EL (cell line): ENCODE results near the gene KATNBL1.

Source experiments
- DNase-seq: peaks from one replicate; pipeline ENCODE4 v3.0.0-alpha.2; 2016

The KATNBL1 gene

DNA sequence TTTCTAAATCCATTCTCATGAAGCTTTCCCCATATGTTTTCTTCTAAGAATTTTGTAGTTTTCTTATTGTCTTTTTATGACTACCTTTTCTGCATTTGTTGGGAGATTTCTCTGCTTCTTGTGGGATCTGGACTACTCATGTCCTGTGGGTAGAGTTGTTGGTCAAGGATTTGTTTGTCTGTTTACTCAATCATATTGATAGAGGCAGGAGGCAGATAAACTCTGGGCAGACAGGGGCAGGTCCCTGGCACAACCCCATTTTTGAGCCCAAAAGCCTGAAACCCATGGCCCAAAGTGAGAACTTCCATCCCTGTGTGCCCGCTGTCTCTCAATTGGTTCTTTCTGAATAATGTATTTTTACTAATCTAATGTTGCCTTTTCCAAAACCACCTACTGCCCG, 95.7 kb downstream of the KATNBL1 start:
- DNase-seq = no peak

DNA sequence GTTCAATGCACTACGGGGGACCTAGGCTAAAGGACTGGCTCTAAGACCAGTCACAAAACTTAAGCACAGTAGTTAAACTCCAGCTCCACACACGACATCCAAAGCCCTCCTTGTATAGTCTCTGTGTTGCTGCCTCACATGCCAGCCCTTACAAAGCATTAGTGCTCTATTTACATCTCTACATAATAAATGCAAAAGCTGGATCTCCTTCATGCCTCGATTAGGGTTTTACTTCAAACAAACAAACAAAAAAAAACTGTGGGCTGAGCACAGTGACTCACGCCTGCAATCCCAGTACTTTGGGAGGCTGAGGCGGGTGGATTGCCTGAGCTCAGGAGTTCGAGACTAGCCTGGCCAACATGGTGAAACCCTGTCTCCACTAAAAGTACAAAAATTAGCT, 98.4 kb downstream of the KATNBL1 start:
- no peak for DNase-seq

DNA sequence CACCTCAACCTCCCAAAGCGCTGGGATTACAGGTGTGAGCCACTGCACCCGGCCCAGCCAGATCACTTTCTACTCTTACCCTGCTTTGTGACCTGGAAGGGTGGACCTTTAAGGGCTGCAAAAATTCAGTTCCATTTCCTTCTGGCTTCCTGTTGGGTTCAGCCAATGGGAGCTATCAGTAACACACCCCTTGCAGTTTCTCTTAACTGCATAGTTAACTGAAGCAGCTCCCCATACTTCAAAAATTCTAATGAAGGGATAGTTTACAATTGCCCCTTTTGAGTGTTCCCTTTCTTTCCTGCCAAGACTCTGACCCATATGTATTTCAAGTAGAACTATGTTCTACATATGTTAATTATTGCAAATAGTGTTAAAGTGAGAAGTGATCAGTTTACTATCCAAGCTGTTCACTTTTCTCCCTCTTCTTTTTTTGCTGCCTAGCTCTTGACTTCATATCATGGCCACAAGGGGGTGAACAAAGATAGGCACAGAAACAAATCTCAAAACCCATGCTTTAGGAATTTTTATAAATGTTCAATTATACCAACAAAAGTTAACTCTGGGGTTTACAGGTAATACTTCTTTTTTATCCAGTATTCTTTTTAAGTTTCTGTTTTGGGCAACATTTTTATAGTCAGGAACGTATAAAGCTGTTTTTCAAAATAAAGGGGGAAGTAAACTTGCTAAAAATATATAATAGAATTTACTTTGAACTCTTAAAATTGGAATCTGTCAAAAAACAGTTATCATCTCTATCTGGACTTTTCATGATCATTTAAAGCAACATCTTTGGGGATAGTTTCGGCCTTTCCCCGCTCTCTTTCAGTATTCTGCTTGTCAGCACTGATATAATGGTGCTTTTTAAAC, 99.9 kb downstream of the KATNBL1 start:
- peak; percentile 50 for DNase-seq

DNA sequence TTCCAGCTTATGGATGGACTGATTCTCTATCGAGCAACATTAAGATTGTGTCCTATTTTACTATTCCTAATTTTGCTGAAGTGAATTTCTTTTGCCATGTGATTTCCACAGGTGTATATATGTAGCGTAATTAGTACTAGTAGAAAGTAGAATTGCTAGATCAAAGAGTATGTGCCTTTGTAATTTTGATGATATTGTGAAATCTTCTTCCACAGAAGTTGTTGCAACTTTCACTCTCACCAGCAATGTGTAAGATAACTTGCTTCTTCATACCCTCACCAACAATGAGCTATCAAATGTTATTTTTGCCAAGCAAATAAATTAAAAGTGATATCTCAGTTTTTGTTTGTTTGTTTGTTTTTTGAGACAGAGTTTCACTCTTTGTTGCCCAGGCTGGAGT, 102.6 kb downstream of the KATNBL1 start:
- DNase-seq = no peak

DNA sequence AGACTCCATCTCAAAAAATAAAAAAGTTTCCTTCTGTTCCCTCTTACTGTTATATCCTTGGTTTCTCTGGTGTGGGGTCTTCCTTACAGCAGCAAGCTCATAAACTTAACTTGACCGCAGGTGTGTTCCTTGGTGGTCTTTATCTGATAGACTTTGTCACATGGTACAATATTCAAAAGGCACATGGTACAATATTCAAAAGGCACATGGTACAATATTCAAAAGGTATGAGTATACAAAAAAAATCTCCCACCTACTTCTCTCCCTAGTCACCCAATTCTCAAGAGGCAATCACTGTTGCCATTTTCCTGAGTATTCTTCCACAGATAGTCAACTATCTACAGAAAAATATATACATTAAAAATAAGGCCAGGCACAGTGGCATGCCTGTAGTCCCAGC, 103.5 kb downstream of the KATNBL1 start:
- no peak for DNase-seq

DNA sequence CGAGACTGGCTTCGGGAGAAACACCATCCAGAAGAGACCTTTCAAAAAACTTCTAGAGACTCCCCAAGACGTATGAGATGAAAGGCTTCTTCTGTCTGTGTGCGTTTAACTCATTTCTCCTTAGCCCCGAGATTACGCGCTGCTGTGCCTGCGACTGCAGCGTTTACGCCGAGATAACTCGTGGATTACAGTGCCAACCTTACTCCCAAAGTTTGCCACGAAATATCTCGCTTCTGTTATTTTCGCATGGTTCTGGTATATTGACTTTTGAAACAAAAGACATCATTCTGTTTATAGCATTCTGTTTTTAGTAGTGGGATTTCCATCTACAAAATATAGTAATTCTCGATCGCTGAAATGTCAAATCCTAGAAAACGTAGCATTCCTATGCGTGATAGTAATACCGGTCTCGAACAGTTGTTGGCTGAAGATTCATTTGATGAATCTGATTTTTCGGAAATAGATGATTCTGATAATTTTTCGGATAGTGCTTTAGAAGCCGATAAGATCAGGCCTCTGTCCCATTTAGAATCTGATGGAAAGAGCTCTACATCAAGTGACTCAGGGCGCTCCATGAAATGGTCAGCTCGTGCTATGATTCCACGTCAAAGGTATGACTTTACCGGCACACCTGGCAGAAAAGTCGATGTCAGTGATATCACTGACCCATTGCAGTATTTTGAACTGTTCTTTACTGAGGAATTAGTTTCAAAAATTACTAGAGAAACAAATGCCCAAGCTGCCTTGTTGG, 107.5 kb downstream of the KATNBL1 start:
- no peak for DNase-seq

DNA sequence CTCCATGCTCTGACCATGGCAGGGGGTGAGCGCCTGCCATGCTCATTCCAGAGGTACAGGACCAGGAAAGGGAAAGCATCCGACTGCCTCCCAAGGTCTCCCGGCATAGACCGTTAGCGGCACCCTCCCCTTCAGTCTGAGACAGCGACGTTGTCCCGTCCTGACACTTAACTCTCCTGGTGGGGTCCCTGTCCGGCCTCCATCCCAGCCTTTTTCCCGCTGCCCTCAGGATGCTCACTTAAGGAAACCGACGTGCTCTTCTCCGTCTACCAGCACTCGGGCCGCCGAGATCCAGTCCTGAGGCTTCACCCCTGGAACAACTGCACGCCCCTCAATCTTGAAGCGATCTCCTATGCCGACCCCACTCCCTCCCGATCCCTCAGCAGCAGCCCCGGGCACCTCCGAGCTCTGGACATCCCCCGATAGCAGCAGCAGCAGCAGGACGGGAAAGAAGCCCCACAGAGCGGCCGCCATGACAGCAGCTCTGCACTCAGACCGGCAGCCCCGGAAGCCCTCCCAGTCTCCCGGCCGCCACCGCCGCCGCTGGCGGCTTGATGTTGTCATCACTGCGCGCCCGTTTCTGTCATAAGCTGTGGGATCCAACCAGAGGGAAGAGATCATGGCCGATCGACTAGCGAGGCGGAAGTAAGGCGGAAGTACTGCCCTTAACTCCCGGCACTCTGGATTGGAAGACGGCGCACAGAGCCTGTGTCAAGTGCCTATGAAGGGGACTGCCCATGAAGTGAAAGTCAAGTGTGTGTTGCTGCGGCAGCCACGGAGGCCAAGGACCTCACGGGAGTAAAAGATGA, 108.3 kb downstream of the KATNBL1 start, which contains the start of the genes EMC7 and PGBD4:
Gene EMC7, minus strand, starts transcription at position 497 of the 809 bp plus-strand sequence. Its CDS starts 23 bp downstream, at position 474.
Gene PGBD4, plus strand, starts transcription at position 718 of the 809 bp plus-strand sequence. CDS start 449 bp downstream, outside the sequence.
- peak; percentile 99 for DNase-seq

DNA sequence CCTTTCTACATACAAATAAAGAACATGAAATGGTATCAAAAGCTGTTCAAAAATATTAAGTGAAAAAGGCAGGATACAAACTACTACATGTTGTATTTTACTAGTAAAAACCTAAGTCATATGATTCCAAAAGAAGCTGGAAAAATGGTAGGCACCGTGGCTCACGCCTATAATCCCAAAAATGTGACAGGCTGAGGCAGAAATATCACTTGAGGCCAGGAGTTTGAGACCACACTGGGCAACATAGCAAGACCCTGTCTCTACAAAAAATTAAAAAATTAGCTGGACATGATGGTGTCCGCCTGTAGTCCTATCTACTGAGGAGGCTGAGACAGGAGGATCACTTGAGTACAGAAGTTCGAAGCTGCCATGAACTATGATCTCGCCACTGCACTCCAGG, 110.0 kb downstream of the KATNBL1 start:
- DNase-seq = no peak
